H1 (cell line): ENCODE data around the gene TRABD2A. TPM values are rescaled to one million over a fixed set of nuclear protein-coding genes. Genes with fewer than 3 reads are reported as not detected.

Experiments
- CHD7 ChIP-seq: fragments of 300-600 bp; sonication (generic); IDR thresholded peaks from 2 replicates; pipeline ENCODE4 v1.7.1; 2012; ENCODE audit warnings: low read length, moderate library complexity, mild to moderate bottlenecking, inconsistent platforms; ENCODE audit not compliant: insufficient replicate concordance
- CTCF ChIP-seq, 3 experiments: IDR thresholded peaks; 1 replicate in 2 of 3; 2 replicates in 1 of 3; pipeline versions ENCODE4 v1.5.1 to v1.6.1; 2011; ENCODE audit warnings: low read length in 3 of 3, mild to moderate bottlenecking in 3 of 3, inconsistent platforms in 2 of 3, low read depth in 1 of 3, moderate library complexity in 1 of 3; ENCODE audit not compliant: insufficient read depth in 1 of 3; ENCODE audit errors: control extremely low read depth in 1 of 3
- EGR1 ChIP-seq: IDR thresholded peaks from 2 replicates; pipeline ENCODE4 v1.6.1; 2011; ENCODE audit warnings: low read depth, low read length, borderline replicate concordance
- EP300 ChIP-seq, 2 experiments: IDR thresholded peaks; 1 replicate in 1 of 2; 2 replicates in 1 of 2; pipeline ENCODE4 v1.6.1; 2011 to 2012; ENCODE audit warnings: low read depth in 2 of 2, low read length in 2 of 2, mild to moderate bottlenecking in 2 of 2, borderline replicate concordance in 1 of 2, inconsistent platforms in 1 of 2, moderate library complexity in 1 of 2
- RAD21 ChIP-seq, 2 experiments: IDR thresholded peaks in 1 of 2; conservative IDR thresholded peaks in 1 of 2; 2 replicates each; pipeline ENCODE4 v1.6.1; 2011; ENCODE audit warnings: low read depth in 2 of 2, low read length in 2 of 2, improper control_type of control experiment in 1 of 2, inconsistent platforms in 1 of 2, mild to moderate bottlenecking in 1 of 2, moderate library complexity in 1 of 2
- SIX5 ChIP-seq: IDR thresholded peaks from 2 replicates; pipeline ENCODE4 v1.6.1; 2011; ENCODE audit warnings: mild to moderate bottlenecking, low read depth, low read length
- SRF ChIP-seq: IDR thresholded peaks from 2 replicates; pipeline ENCODE4 v1.6.1; 2011; ENCODE audit warnings: mild to moderate bottlenecking, low read depth, low read length, moderate library complexity
- polyA plus RNA-seq, 7 experiments: library from polyadenylated mRNA; depleted of rRNA in 3 of 7; stranded (reverse) in 5 of 7; unstranded in 2 of 7; fragments of >200 nt in 5 of 7; fragments of 200-250 nt in 2 of 7; gene quantifications; 1 replicate in 5 of 7; 2 replicates in 1 of 7; 4 replicates in 1 of 7; pipeline versions ENCODE4 v1.2.1 to v1.2.3, GENCODE V29; 2011 to 2013; ENCODE audit warnings: missing spikeins in 2 of 7, mixed read lengths in 2 of 7
- total RNA-seq: library from RNA; stranded (reverse); fragmentation: NEBNext Ultra II Directional; extraction: Animal tissue kit (Norgen Biotek cat#: 25700); gene quantifications from 2 replicates; pipeline ENCODE4 v1.2.1, GENCODE V29; 2021

Gene TRABD2A
- total and polyA plus RNA-seq, 2 of the 8 experiments (the other 6 are each of a cell fraction or from before 2014, with no cell fraction given): 17.3 to 18.6 TPM

- TF ChIP-seq CHD7 (no peak), EP300 (IDR thresholded peaks at IDR 0.05; ENCODE audit: borderline replicate concordance in 1 of 2, low read depth in 2 of 2, low read length in 2 of 2) (no peak), SRF (no peak), RAD21 (IDR thresholded peaks at IDR 0.05 in 1 of 2, conservative IDR thresholded peaks at IDR 0.05 in 1 of 2; ENCODE audit: low read depth in 2 of 2, low read length in 2 of 2) (peak; percentile 31 to 38), EGR1 (no peak), CTCF (IDR thresholded peaks at IDR 0.05; ENCODE audit: control extremely low read depth in 1 of 3, insufficient read depth in 1 of 3, low read depth in 1 of 3, low read length in 3 of 3) (peak in 1 of 3 experiments; percentile 15; a peak in 1 of 4 replicates), SIX5 (no peak)
Observed at GRCh38 chr2:84840306-84840705, 40.6 kb downstream of the TRABD2A start (continued).
